MCF 10A (cell line): ENCODE measurements around the gene IFI6. TPM values are rescaled to one million over a fixed set of nuclear protein-coding genes. Genes with fewer than 3 reads are reported as not detected.

Experiments
- BruUV-seq: library from RNA; stranded (reverse); fragments of 400-500 nt; replicated peaks from 2 replicates; lab custom pipeline; 2021; lab: Mats Ljungman, UMichigan
- CTCF ChIA-PET: fragments of 300-600 bp; sonication (Branson Sonifier 250); formaldehyde crosslinking; extraction: SDS; loops from one replicate; lab custom pipeline; 2021; ENCODE audit warnings: antibody characterized with exemption, inconsistent platforms; lab: Yijun Ruan, JAX
- POLR2A ChIA-PET: fragments of 300-600, 350-650 bp; sonication (Branson Sonifier 250); formaldehyde crosslinking; extraction: SDS; loops from one replicate; lab custom pipeline; 2020; ENCODE audit warnings: antibody characterized with exemption, inconsistent platforms; lab: Yijun Ruan, JAX
- DNase-seq: peaks from one replicate; pipeline ENCODE4 v3.0.0-alpha.2; 2018; ENCODE audit not compliant: unreplicated experiment
- H3K27ac Mint-ChIP-seq: one replicate; pipeline ENCODE4 v1.8.0; 2022; ENCODE audit warnings: mild to moderate bottlenecking, low read depth, mixed read lengths; ENCODE audit not compliant: unreplicated experiment
- H3K27me3 Mint-ChIP-seq: one replicate; pipeline ENCODE4 v1.8.0; 2022; ENCODE audit warnings: mixed read lengths; ENCODE audit not compliant: insufficient read depth, unreplicated experiment
- H3K36me3 Mint-ChIP-seq: one replicate; pipeline ENCODE4 v1.8.0; 2022; ENCODE audit warnings: mild to moderate bottlenecking, moderate library complexity, mixed read lengths; ENCODE audit not compliant: insufficient read depth, unreplicated experiment
- H3K4me1 Mint-ChIP-seq: one replicate; pipeline ENCODE4 v1.8.0; 2022; ENCODE audit warnings: mixed read lengths; ENCODE audit not compliant: insufficient read depth, unreplicated experiment
- H3K4me3 Mint-ChIP-seq: one replicate; pipeline ENCODE4 v1.8.0; 2022; ENCODE audit warnings: mild to moderate bottlenecking, moderate library complexity, mixed read lengths; ENCODE audit not compliant: unreplicated experiment
- H3K9me3 Mint-ChIP-seq: one replicate; pipeline ENCODE4 v1.8.0; 2022; ENCODE audit warnings: mixed read lengths; ENCODE audit not compliant: unreplicated experiment
- intact Hi-C: fragments of 100-400 bp; cut with micrococcal nuclease; formaldehyde crosslinking; loops from 2 replicates; pipeline ENCODE4 v1.14.1; 2022
- total RNA-seq: library from RNA; stranded (reverse); gene quantifications from 2 replicates; pipeline ENCODE4 v1.2.3, GENCODE V29; 2022
- TF ChIP-seq, protein P1 (sequence below): fragments of 200-600 bp; IDR thresholded peaks from one replicate; pipeline ENCODE4 v1.8.0; 2022; ENCODE audit warnings: antibody characterized with exemption, mild to moderate bottlenecking; ENCODE audit not compliant: unreplicated experiment

The IFI6 gene
- total RNA-seq, 1 experiment from 2014 or later = 5.8 TPM

GRCh38 chr1:27662261-27662660 is 9.7 kb downstream of the IFI6 start:
- H3K36me3 Mint-ChIP-seq = no peaks in the 10 kb centered on the region
- CTCF ChIA-PET = interaction anchor here (0.6 to 3.8 kb wide), 23 partner anchors 9 to 365 kb away, joined by 3 to 160 read pairs (median 4); partner anchors contain the start of genes AHDC1 and IFI6
- H3K27ac Mint-ChIP-seq = no peak overlapping the region
- H3K9me3 Mint-ChIP-seq = no peaks in the 10 kb centered on the region
- intact Hi-C loops = loop anchor here (5.0 kb wide), 2 partner anchors 105 to 365 kb away; no protein-coding TSS in a partner anchor
- H3K27me3 Mint-ChIP-seq = no peaks in the 10 kb centered on the region
- TF ChIP-seq, protein P1, sequence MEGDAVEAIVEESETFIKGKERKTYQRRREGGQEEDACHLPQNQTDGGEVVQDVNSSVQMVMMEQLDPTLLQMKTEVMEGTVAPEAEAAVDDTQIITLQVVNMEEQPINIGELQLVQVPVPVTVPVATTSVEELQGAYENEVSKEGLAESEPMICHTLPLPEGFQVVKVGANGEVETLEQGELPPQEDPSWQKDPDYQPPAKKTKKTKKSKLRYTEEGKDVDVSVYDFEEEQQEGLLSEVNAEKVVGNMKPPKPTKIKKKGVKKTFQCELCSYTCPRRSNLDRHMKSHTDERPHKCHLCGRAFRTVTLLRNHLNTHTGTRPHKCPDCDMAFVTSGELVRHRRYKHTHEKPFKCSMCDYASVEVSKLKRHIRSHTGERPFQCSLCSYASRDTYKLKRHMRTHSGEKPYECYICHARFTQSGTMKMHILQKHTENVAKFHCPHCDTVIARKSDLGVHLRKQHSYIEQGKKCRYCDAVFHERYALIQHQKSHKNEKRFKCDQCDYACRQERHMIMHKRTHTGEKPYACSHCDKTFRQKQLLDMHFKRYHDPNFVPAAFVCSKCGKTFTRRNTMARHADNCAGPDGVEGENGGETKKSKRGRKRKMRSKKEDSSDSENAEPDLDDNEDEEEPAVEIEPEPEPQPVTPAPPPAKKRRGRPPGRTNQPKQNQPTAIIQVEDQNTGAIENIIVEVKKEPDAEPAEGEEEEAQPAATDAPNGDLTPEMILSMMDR = no peak
- no peak overlapping the region for H3K4me3 Mint-ChIP-seq
- DNase-seq = no peak
- no TSS peak for BruUV-seq
- POLR2A ChIA-PET = interaction anchor here (1.4 to 3.1 kb wide), 2 partner anchors 51 to 54 kb away, joined by 6 to 19 read pairs; no protein-coding TSS in a partner anchor
- peaks cover 29% of the 10 kb centered on the region for H3K4me1 Mint-ChIP-seq

GRCh38 chr1:27661412-27662075 is 10.4 kb downstream of the IFI6 start:
- peaks cover 29% of the 10 kb centered on the region for H3K4me1 Mint-ChIP-seq
- intact Hi-C loops = loop anchor here (5.0 kb wide), 2 partner anchors 104 to 364 kb away; no protein-coding TSS in a partner anchor
- POLR2A ChIA-PET = interaction anchor here (1.2 to 3.1 kb wide), 2 partner anchors 53 to 56 kb away, joined by 3 to 19 read pairs; no protein-coding TSS in a partner anchor
- no peaks in the 10 kb centered on the region for H3K36me3 Mint-ChIP-seq
- no peaks in the 10 kb centered on the region for H3K9me3 Mint-ChIP-seq
- CTCF ChIA-PET = interaction anchor here (0.6 to 3.8 kb wide), 20 partner anchors 8 to 364 kb away, joined by 3 to 160 read pairs (median 4); partner anchors contain the start of genes AHDC1, FCN3 and IFI6
- DNase-seq = no peak
- H3K27me3 Mint-ChIP-seq = no peaks in the 10 kb centered on the region
- TF ChIP-seq, protein P1 = no peak
- BruUV-seq = no TSS peak
- no peak overlapping the region for H3K27ac Mint-ChIP-seq
- no peak overlapping the region for H3K4me3 Mint-ChIP-seq

GRCh38 chr1:27660300-27660835 is 11.6 kb downstream of the IFI6 start:
- H3K4me3 Mint-ChIP-seq = peak overlapping the region; percentile 73
- peak overlapping the region; percentile 89 for H3K27ac Mint-ChIP-seq
- H3K4me1 Mint-ChIP-seq = peaks cover 38% of the 10 kb centered on the region
- H3K36me3 Mint-ChIP-seq = no peaks in the 10 kb centered on the region
- DNase-seq = peak; percentile 23
- TSS peak; percentile 89 for BruUV-seq
- intact Hi-C loops = loop anchor here (5.0 kb wide), 2 partner anchors 103 to 363 kb away; no protein-coding TSS in a partner anchor
- ChIA-PET POLR2A (interaction anchor here (0.7 to 3.1 kb wide), 4 partner anchors 31 to 103 kb away, joined by 3 to 19 read pairs (median 4); no protein-coding TSS in a partner anchor), CTCF (interaction anchor here (0.5 to 3.8 kb wide), 9 partner anchors 9 to 363 kb away, joined by 3 to 160 read pairs (median 3); no protein-coding TSS in a partner anchor)
- TF ChIP-seq, protein P1 = no peak
- no peaks in the 10 kb centered on the region for H3K9me3 Mint-ChIP-seq
- no peaks in the 10 kb centered on the region for H3K27me3 Mint-ChIP-seq
